AG10803 (cell line): ENCODE measurements around the gene CDC14C.
A peak's percentile ranks its signal among the peaks of the same experiment; 100 is the strongest.

Experiments
- DNase-seq: peaks from one replicate; pipeline ENCODE4 v3.0.0; 2010; ENCODE audit warnings: low read depth
- H3K4me3 ChIP-seq: 2 replicates; pipeline ENCODE4 v1.5.1; 2011; ENCODE audit warnings: mild to moderate bottlenecking, low read length, control low read depth
- CTCF ChIP-seq: conservative IDR thresholded peaks from 2 replicates; pipeline ENCODE4 v1.5.1; 2011; ENCODE audit warnings: mild to moderate bottlenecking, low read length, control low read depth, inconsistent platforms

The CDC14C gene

GRCh38 chr7:48943279-48943990 is 19.1 kb downstream of the CDC14C start:
- H3K4me3 ChIP-seq, result no peak overlapping the region
- no peak for TF ChIP-seq CTCF
- DNase-seq, result no peak

- no peak for TF ChIP-seq CTCF
- no peak overlapping the region for H3K4me3 ChIP-seq
- no peak for DNase-seq
These were observed 31.6 kb downstream of the CDC14C start for GRCh38 chr7:48955916-48956315.

- DNase-seq, result no peak
- no peak overlapping the region for H3K4me3 ChIP-seq
- no peak for TF ChIP-seq CTCF
These were observed 35.3 kb downstream of the CDC14C start for GRCh38 chr7:48959676-48960075.

- peak; percentile 58 for DNase-seq
These were observed 38.6 kb downstream of the CDC14C start for GRCh38 chr7:48962821-48963505.

GRCh38 chr7:48964074-48964473 is 39.7 kb downstream of the CDC14C start:
- peak; percentile 18 for DNase-seq
- no peak for TF ChIP-seq CTCF
- H3K4me3 ChIP-seq, result no peak overlapping the region

More at GRCh38 chr7:48962821-48963505, 38.6 kb downstream of the CDC14C start:
- TF ChIP-seq CTCF, result no peak
- no peak overlapping the region for H3K4me3 ChIP-seq

- no peak overlapping the region for H3K4me3 ChIP-seq
- no peak for TF ChIP-seq CTCF
- DNase-seq, result no peak
These were observed 46.8 kb downstream of the CDC14C start for GRCh38 chr7:48971173-48971572.

GRCh38 chr7:48976253-48976652 is 51.9 kb downstream of the CDC14C start:
- no peak overlapping the region for H3K4me3 ChIP-seq
- no peak for TF ChIP-seq CTCF
- DNase-seq, result no peak
